Kidney (tissue), 14 donors: ENCODE measurements around the gene FRMD4A. TPM values are rescaled to one million over a fixed set of nuclear protein-coding genes. Genes with fewer than 3 reads are reported as not detected.

Experiments used
- DNase-seq, 5 donors: peaks; one replicate each; pipeline ENCODE4 v3.0.0-alpha.2; 2013 to 2020
- FAIRE-seq: peaks from 2 replicates; lab custom pipeline; 2012; peaks lifted over from hg19 to GRCh38; lab: Jason Lieb, UNC
- H3K27ac ChIP-seq, 2 donors: one replicate each; pipeline ENCODE4 v1.7.0; 2013; ENCODE audit warnings: low read depth in 2 of 2, low read length in 2 of 2, inconsistent platforms in 1 of 2
- H3K27me3 ChIP-seq: one replicate; pipeline ENCODE4 v1.7.1; 2013; ENCODE audit warnings: low read length, inconsistent platforms; ENCODE audit not compliant: control insufficient read depth, insufficient read depth
- H3K36me3 ChIP-seq, 3 donors: one replicate each; pipeline versions ENCODE4 v1.7.0 to v1.7.1; 2013; ENCODE audit warnings: low read length in 3 of 3, control low read depth in 1 of 3, inconsistent platforms in 1 of 3; ENCODE audit not compliant: insufficient read depth in 3 of 3, control insufficient read depth in 2 of 3
- H3K4me1 ChIP-seq, 3 donors: one replicate each; pipeline versions ENCODE4 v1.7.0 to v1.7.1; 2013; ENCODE audit warnings: low read length in 3 of 3, inconsistent platforms in 1 of 3, low read depth in 1 of 3; ENCODE audit not compliant: control insufficient read depth in 2 of 3, insufficient read depth in 2 of 3
- H3K4me3 ChIP-seq, 3 donors: one replicate each; pipeline versions ENCODE4 v1.7.0 to v1.8.1; 2013; ENCODE audit warnings: low read length in 3 of 3, control low read depth in 1 of 3, inconsistent platforms in 1 of 3
- H3K9ac ChIP-seq, 3 donors: one replicate each; pipeline versions ENCODE4 v1.7.0 to v1.7.1; 2013; ENCODE audit warnings: low read length in 3 of 3, control low read depth in 1 of 3, inconsistent platforms in 1 of 3
- H3K9me3 ChIP-seq, 3 donors: one replicate each; pipeline versions ENCODE4 v1.7.0 to v1.7.1; 2013; ENCODE audit warnings: low read length in 3 of 3, control low read depth in 1 of 3, inconsistent platforms in 1 of 3; ENCODE audit not compliant: control insufficient read depth in 2 of 3, insufficient read depth in 1 of 3
- intact Hi-C: fragments of 100-400 bp; cut with DNase I; formaldehyde crosslinking; loops from one replicate; pipeline ENCODE4 v1.11.1; 2022
- polyA plus RNA-seq: library from polyadenylated mRNA; stranded (reverse); fragments of 350-450 nt; fragmentation: Illumina TruSeq; extraction: RNeasy Lipid Tissue Mini Kit (QIAGEN cat#74804); gene quantifications from one replicate; pipeline ENCODE4 v1.2.3, GENCODE V29; 2014; ENCODE audit warnings: low read depth, low replicate concordance; ENCODE audit not compliant: insufficient read depth
- total RNA-seq: library from RNA; stranded (reverse); fragmentation: NEBNext Ultra II Directional; extraction: Animal tissue kit (Norgen Biotek cat#: 25700); gene quantifications from one replicate; pipeline ENCODE4 v1.2.1, GENCODE V29; 2021
- TF ChIP-seq, protein P1 (sequence below): IDR thresholded peaks from 3 replicates; pipeline ENCODE4 v1.5.1; 2012; ENCODE audit warnings: mild to moderate bottlenecking, moderate library complexity, borderline replicate concordance; ENCODE audit not compliant: insufficient read depth; ENCODE audit errors: extremely low read depth
- donor health status: control.
- donor health status: control.
- donor health status: control.
- donor health status: control.
- donor health status: control.
- donor health status: DM: yes; HTN: yes; CAD: no.
- donor health status: Normal renal cell carcinoma (clear cell type).

FRMD4A gene
- total and polyA plus RNA-seq, 2 donors from 2014 or later, result 16.0 to 68.2 TPM

DNA sequence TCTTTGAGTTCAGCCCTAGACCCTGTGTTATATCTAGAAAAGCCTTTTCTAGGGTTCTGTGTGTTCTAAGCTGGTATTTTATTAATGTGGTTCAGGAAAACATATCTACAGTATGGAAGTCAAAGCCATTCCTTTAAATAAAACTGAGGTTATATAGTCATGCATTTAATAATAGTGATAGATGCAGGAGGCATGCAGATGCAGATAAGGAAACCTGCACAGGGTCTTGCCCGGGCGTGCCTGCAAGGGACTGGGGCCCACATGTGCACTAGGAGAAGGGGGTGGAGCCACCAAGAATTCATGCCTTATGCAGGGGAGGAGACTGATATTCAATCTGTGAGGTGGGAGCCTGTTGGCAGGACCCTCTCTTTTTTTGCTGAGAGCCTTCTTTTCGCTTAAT lies 572.4 kb downstream of the FRMD4A start:
- intact Hi-C loops, result no loop called here
- Histone ChIP-seq H3K4me1 (no peaks in the 10 kb centered on the region), H3K27me3 (no peaks in the 10 kb centered on the region), H3K27ac (no peak overlapping the region), H3K4me3 (no peak overlapping the region), H3K9me3 (no peaks in the 10 kb centered on the region), H3K9ac (no peak overlapping the region), H3K36me3 (no peaks in the 10 kb centered on the region)
- TF ChIP-seq, protein P1, sequence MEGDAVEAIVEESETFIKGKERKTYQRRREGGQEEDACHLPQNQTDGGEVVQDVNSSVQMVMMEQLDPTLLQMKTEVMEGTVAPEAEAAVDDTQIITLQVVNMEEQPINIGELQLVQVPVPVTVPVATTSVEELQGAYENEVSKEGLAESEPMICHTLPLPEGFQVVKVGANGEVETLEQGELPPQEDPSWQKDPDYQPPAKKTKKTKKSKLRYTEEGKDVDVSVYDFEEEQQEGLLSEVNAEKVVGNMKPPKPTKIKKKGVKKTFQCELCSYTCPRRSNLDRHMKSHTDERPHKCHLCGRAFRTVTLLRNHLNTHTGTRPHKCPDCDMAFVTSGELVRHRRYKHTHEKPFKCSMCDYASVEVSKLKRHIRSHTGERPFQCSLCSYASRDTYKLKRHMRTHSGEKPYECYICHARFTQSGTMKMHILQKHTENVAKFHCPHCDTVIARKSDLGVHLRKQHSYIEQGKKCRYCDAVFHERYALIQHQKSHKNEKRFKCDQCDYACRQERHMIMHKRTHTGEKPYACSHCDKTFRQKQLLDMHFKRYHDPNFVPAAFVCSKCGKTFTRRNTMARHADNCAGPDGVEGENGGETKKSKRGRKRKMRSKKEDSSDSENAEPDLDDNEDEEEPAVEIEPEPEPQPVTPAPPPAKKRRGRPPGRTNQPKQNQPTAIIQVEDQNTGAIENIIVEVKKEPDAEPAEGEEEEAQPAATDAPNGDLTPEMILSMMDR, result no peak
- FAIRE-seq, result no peak
- peak in 3 of 5 donors; percentile 39 to 55 (median 52) for DNase-seq

DNA sequence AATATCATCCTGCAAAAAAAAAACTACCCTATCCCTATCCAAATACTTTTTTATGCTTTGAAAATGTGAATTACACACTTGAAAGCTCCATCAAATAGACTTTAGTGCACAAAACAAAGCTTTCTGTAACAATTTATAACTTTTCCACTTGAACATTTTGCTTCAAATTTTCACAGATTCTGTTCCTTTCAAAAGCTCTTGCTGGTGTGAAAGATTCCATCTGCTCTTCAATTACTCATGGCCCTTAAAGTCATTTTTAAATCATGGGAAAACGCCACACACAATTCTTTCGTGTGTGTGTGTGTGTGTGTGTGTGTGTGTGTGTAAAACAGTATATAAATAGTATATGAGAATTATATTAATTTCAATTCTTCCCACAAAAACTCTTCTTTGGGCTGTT lies 576.4 kb downstream of the FRMD4A start:
- Histone ChIP-seq H3K9ac (no peak overlapping the region), H3K36me3 (no peaks in the 10 kb centered on the region), H3K27me3 (no peaks in the 10 kb centered on the region), H3K4me1 (no peaks in the 10 kb centered on the region), H3K9me3 (no peaks in the 10 kb centered on the region), H3K27ac (no peak overlapping the region), H3K4me3 (no peak overlapping the region)
- intact Hi-C loops, result no loop called here
- DNase-seq, result peak in 1 of 5 donors; percentile 49
- FAIRE-seq, result no peak
- TF ChIP-seq, protein P1, result no peak

DNA sequence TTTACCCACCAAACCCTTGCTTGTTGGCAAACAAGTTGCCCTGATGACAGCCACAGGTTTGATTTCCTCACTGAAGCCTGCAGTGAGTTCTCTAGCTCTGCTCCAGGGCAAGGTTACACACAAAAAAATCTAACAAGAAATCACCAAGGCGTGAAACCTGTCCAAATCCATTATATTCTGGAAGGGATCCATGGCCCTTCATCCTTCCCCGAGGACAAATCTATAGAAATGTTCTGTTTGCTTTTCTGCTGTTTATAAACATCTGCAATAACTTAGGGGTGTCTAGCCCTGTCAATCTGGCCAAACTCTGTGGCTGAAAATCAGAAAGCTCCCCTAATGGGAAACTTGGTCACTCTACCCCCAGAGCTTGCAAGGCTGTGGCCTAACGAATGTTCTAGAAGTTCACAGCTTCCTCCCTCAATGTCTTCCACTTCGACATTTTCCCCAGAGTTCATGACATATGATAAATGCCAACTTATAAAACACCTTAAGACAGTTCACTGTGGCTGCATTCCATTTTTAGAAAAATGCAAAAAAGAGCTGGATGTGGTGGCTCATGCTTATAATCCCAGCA lies 579.4 kb downstream of the FRMD4A start:
- no peaks in the 10 kb centered on the region for H3K9me3 ChIP-seq
- FAIRE-seq (no peak), DNase-seq (no peak)
- no peaks in the 10 kb centered on the region for H3K4me1 ChIP-seq
- no peak overlapping the region for H3K4me3 ChIP-seq
- no peak overlapping the region for H3K9ac ChIP-seq
- intact Hi-C loops, result no loop called here
- H3K36me3 ChIP-seq, result no peaks in the 10 kb centered on the region
- H3K27ac ChIP-seq, result no peak overlapping the region
- TF ChIP-seq, protein P1, result no peak
- no peaks in the 10 kb centered on the region for H3K27me3 ChIP-seq
